GM10266 (cell line): ENCODE measurements around the gene ACBD3.

Source experiments
- DNase-seq: peaks from one replicate; pipeline ENCODE4 v3.0.0; 2012; ENCODE audit errors: extremely low spot score
- CTCF ChIP-seq: IDR thresholded peaks from 2 replicates; pipeline ENCODE4 v1.5.1; 2012; ENCODE audit warnings: mild to moderate bottlenecking, low read depth; ENCODE audit not compliant: control insufficient read depth, insufficient read depth; ENCODE audit errors: missing control alignments

ACBD3 gene

DNA sequence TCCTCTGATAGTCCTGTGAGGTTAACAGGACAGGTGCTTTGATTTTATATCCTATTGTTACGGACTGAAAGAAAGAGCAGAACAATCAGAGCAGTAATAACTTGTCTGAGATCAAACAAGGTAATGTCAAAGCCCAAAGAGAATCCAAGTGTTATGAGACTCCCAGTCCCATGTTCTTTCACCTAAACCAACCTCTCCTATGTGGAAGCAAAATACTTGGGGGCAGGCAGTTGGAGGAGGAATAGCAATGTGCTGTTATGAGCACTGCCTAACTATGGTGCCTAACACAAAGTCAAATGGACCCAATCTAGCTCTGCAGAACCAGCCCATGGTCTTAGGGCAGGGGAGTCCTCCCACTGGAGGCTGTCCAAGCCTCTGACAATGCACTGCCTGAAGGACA lies 28.1 kb downstream of the ACBD3 start:
- no peak for DNase-seq
- no peak for TF ChIP-seq CTCF

DNA sequence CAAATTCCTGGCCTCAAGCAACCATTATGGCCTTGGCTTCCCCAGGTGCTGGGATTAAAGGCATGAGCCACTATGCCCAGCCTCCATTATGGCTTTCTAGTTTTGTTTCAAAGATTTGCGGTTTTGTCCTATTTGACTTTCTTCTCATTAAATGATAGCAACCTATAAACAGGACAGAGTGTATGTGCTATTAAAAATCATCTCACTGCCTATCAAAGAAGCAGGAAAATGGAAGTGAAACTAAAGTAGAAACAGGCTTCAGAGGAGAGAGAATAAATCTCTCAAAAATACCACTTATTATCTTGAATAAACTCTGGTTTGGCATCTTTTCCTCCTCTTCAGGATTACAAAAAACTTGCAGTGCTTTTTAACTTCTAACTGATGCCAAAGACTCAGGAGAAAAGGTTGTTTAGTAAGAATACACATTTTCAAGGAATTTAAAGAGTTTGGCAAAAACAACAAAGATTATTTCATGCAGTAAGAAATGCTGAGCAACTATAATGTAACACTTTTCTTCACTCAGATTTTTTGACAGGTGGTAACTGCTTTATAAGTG lies 28.7 kb downstream of the ACBD3 start:
- no peak for DNase-seq
- TF ChIP-seq CTCF = no peak

- no peak for TF ChIP-seq CTCF
- DNase-seq = no peak
Measured at GRCh38 chr1:226154593-226154992, 31.9 kb downstream of the ACBD3 start.

GRCh38 chr1:226149806-226150205 lies 36.7 kb downstream of the ACBD3 start:
- TF ChIP-seq CTCF = no peak

DNA sequence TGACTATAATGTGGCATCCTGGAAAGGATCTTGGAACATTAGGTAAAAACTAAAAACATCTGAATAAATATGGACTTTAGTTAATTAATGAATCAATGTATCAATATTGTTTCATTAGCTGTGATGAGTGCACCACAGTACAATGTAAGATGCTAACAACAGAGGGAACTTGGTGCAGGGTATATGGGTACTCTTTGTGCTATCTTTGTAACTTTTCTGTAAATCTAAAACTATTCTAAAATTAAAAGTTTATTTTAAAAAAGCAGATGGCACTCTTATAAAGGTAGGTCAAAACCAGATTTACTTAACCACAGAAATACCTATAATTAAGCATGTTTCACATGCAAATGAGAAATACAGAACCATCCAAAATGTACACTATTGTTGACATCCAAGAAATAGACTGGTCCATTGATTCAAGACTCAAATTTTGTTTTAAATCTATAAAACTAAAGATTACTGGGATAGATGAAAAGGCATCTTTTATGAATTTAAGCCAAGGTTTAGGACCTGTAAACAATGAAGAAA lies 38.4 kb downstream of the ACBD3 start:
- TF ChIP-seq CTCF = no peak

More at GRCh38 chr1:226149806-226150205, 36.7 kb downstream of the ACBD3 start:
- DNase-seq = no peak

GRCh38 chr1:226144045-226144444 lies 42.5 kb downstream of the ACBD3 start:
- no peak for TF ChIP-seq CTCF
- DNase-seq = no peak

More for the DNA sequence above, 38.4 kb downstream of the ACBD3 start:
- no peak for DNase-seq

DNA sequence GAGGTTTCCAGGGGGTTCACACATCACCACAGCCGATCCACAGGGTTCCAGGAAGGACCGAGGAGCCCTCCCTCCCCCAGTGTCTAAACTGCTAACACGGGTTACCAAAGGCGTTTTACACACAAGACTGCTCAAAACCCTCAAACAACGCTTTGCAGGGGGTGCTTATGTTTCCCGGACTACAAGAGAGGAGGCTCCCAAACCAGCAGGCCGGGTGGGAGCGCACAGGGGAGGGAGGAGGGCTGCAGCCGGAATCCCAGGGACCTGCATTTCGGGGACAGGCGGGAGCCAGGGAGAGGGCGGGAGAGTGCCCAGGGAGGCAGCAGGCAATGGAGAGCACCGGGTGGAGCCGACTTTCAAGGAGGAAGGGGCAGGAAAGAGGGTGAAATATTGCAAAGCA lies 50.8 kb downstream of the ACBD3 start:
- DNase-seq = no peak
- TF ChIP-seq CTCF = no peak
